Neuron (in vitro differentiated cells): Measurements from ENCODE around the gene ACO2.

Source experiments
- H2AFZ ChIP-seq: one replicate; pipeline ENCODE4 v1.6.1; 2013; ENCODE audit warnings: low read depth, mild to moderate bottlenecking, inconsistent platforms, low read length, moderate library complexity
- H3K27me3 ChIP-seq: one replicate; pipeline ENCODE4 v1.6.1; 2013; ENCODE audit warnings: low read length; ENCODE audit not compliant: insufficient read depth
- H3K36me3 ChIP-seq: one replicate; pipeline ENCODE4 v1.6.1; 2013; ENCODE audit warnings: low read length; ENCODE audit not compliant: insufficient read depth
- H3K4me1 ChIP-seq: one replicate; pipeline ENCODE4 v1.6.1; 2013; ENCODE audit warnings: low read length; ENCODE audit not compliant: insufficient read depth
- H3K4me3 ChIP-seq: 2 replicates; pipeline ENCODE4 v1.5.1; 2013; ENCODE audit warnings: mild to moderate bottlenecking, low read length, moderate library complexity
- H3K9me3 ChIP-seq: one replicate; pipeline ENCODE4 v1.6.1; 2013; ENCODE audit warnings: low read length

ACO2 gene

GRCh38 chr22:41488076-41488475 is 19.2 kb downstream of the ACO2 start:
- Histone ChIP-seq H3K9me3 (no peaks in the 10 kb centered on the region), H3K4me3 (no peak overlapping the region), H2AFZ (no peak overlapping the region), H3K27me3 (no peaks in the 10 kb centered on the region), H3K4me1 (peaks cover 13% of the 10 kb centered on the region), H3K36me3 (no peaks in the 10 kb centered on the region)

GRCh38 chr22:41488596-41489385 is 19.9 kb downstream of the ACO2 start:
- no peaks in the 10 kb centered on the region for H3K36me3 ChIP-seq
- no peak overlapping the region for H3K4me3 ChIP-seq
- no peaks in the 10 kb centered on the region for H3K27me3 ChIP-seq
- no peaks in the 10 kb centered on the region for H3K9me3 ChIP-seq
- peaks cover 13% of the 10 kb centered on the region for H3K4me1 ChIP-seq
- H2AFZ ChIP-seq, result no peak overlapping the region

- no peaks in the 10 kb centered on the region for H3K36me3 ChIP-seq
- H3K9me3 ChIP-seq, result no peaks in the 10 kb centered on the region
- H2AFZ ChIP-seq, result no peak overlapping the region
- H3K27me3 ChIP-seq, result no peaks in the 10 kb centered on the region
- H3K4me3 ChIP-seq, result no peak overlapping the region
- peaks cover 9% of the 10 kb centered on the region for H3K4me1 ChIP-seq
Measured at GRCh38 chr22:41491374-41492100, 22.6 kb downstream of the ACO2 start.

GRCh38 chr22:41498303-41498835 is 29.5 kb downstream of the ACO2 start:
- Histone ChIP-seq H3K27me3 (no peaks in the 10 kb centered on the region), H2AFZ (no peak overlapping the region), H3K4me1 (no peaks in the 10 kb centered on the region), H3K36me3 (peaks cover 19% of the 10 kb centered on the region), H3K9me3 (no peaks in the 10 kb centered on the region), H3K4me3 (no peak overlapping the region)

GRCh38 chr22:41499624-41500280 is 30.8 kb downstream of the ACO2 start:
- Histone ChIP-seq H2AFZ (no peak overlapping the region), H3K4me1 (no peaks in the 10 kb centered on the region), H3K4me3 (no peak overlapping the region), H3K27me3 (no peaks in the 10 kb centered on the region), H3K36me3 (peaks cover 24% of the 10 kb centered on the region), H3K9me3 (no peaks in the 10 kb centered on the region)

GRCh38 chr22:41500303-41500702 is 31.4 kb downstream of the ACO2 start:
- no peak overlapping the region for H3K4me3 ChIP-seq
- peaks cover 26% of the 10 kb centered on the region for H3K36me3 ChIP-seq
- no peak overlapping the region for H2AFZ ChIP-seq
- no peaks in the 10 kb centered on the region for H3K9me3 ChIP-seq
- no peaks in the 10 kb centered on the region for H3K4me1 ChIP-seq
- no peaks in the 10 kb centered on the region for H3K27me3 ChIP-seq

GRCh38 chr22:41501209-41501608 is 32.3 kb downstream of the ACO2 start:
- Histone ChIP-seq H3K4me1 (no peaks in the 10 kb centered on the region), H3K36me3 (peaks cover 26% of the 10 kb centered on the region), H2AFZ (no peak overlapping the region), H3K9me3 (no peaks in the 10 kb centered on the region), H3K27me3 (no peaks in the 10 kb centered on the region), H3K4me3 (no peak overlapping the region)

- Histone ChIP-seq H3K4me1 (no peaks in the 10 kb centered on the region), H3K27me3 (no peaks in the 10 kb centered on the region), H3K36me3 (peaks cover 45% of the 10 kb centered on the region), H3K9me3 (no peaks in the 10 kb centered on the region), H2AFZ (no peak overlapping the region), H3K4me3 (no peak overlapping the region)
Measured at GRCh38 chr22:41504397-41504796, 35.5 kb downstream of the ACO2 start.

- Histone ChIP-seq H2AFZ (no peak overlapping the region), H3K4me1 (no peaks in the 10 kb centered on the region), H3K36me3 (peaks cover 42% of the 10 kb centered on the region), H3K4me3 (no peak overlapping the region), H3K9me3 (no peaks in the 10 kb centered on the region), H3K27me3 (no peaks in the 10 kb centered on the region)
Measured at GRCh38 chr22:41504816-41505215, 35.9 kb downstream of the ACO2 start.

- no peaks in the 10 kb centered on the region for H3K4me1 ChIP-seq
- peaks cover 42% of the 10 kb centered on the region for H3K36me3 ChIP-seq
- no peaks in the 10 kb centered on the region for H3K9me3 ChIP-seq
- H3K4me3 ChIP-seq, result no peak overlapping the region
- H2AFZ ChIP-seq, result no peak overlapping the region
- H3K27me3 ChIP-seq, result no peaks in the 10 kb centered on the region
Measured at GRCh38 chr22:41505511-41506220, 36.7 kb downstream of the ACO2 start.

- Histone ChIP-seq H2AFZ (no peak overlapping the region), H3K36me3 (peaks cover 38% of the 10 kb centered on the region), H3K27me3 (no peaks in the 10 kb centered on the region), H3K9me3 (no peaks in the 10 kb centered on the region), H3K4me3 (no peak overlapping the region), H3K4me1 (no peaks in the 10 kb centered on the region)
Measured at GRCh38 chr22:41507330-41508063, 38.6 kb downstream of the ACO2 start.

GRCh38 chr22:41508770-41509170 is 39.9 kb downstream of the ACO2 start:
- Histone ChIP-seq H3K36me3 (peaks cover 45% of the 10 kb centered on the region), H2AFZ (no peak overlapping the region), H3K4me1 (no peaks in the 10 kb centered on the region), H3K9me3 (no peaks in the 10 kb centered on the region), H3K4me3 (no peak overlapping the region), H3K27me3 (no peaks in the 10 kb centered on the region)
